ENCODE data around the gene C1orf94. TPM values are rescaled to one million over a fixed set of nuclear protein-coding genes. Genes with fewer than 3 reads are reported as not detected.

C1orf94 gene
- polyA plus RNA-seq, 1 experiment, result not detected

GRCh38 chr1:34250342-34250741, 73.6 kb downstream of the C1orf94 start:
- no peak overlapping the region for H3K4me3 ChIP-seq (ENCODE audit: low read depth, low read length)
- no peaks in the 10 kb centered on the region for H3K27me3 ChIP-seq (ENCODE audit: control insufficient read depth, insufficient read depth, low read length)
- ChIA-PET POLR2A (no interaction called here), CTCF (no interaction called here)
- no peak for DNase-seq (ENCODE audit: low read depth)
- TF ChIP-seq CTCF (IDR thresholded peaks at IDR 0.05; ENCODE audit: insufficient read depth, low read depth, low read length), result no peak
- no peaks in the 10 kb centered on the region for H3K36me3 ChIP-seq (ENCODE audit: control insufficient read depth, insufficient read depth, low read length)

- DNase-seq (ENCODE audit: low read depth), result no peak
- ChIA-PET CTCF (no interaction called here), POLR2A (no interaction called here)
- H3K36me3 ChIP-seq (ENCODE audit: control insufficient read depth, insufficient read depth, low read length), result no peaks in the 10 kb centered on the region
- no peak overlapping the region for H3K4me3 ChIP-seq (ENCODE audit: low read depth, low read length)
- TF ChIP-seq CTCF (IDR thresholded peaks at IDR 0.05; ENCODE audit: insufficient read depth, low read depth, low read length), result no peak
- H3K27me3 ChIP-seq (ENCODE audit: control insufficient read depth, insufficient read depth, low read length), result peaks cover 5% of the 10 kb centered on the region
Observed at GRCh38 chr1:34262023-34262853, 85.5 kb downstream of the C1orf94 start.

DNA sequence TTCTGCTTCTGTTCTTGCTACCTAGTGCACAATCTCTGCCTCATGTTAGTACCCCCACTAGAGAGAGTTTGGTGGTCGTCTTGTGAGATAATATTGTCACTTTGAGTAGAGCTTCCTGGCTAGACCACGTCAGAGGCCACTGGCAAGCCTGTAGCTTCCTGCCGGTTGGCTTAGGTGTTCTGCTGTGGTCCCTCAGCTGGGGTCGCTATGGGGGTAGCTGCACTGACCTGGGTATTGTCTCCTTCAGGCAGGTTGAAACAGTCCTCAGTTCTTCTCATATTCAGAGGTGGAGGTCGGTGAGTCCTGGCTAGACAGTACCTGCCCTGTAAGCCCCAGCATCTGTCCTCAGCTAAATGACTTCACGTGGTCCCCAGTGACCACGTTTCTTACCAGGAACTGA, 86.2 kb downstream of the C1orf94 start:
- DNase-seq (ENCODE audit: low read depth), result no peak
- no peak overlapping the region for H3K4me3 ChIP-seq (ENCODE audit: low read depth, low read length)
- H3K27me3 ChIP-seq (ENCODE audit: control insufficient read depth, insufficient read depth, low read length), result peaks cover 5% of the 10 kb centered on the region
- CTCF ChIA-PET, result no interaction called here
- no peaks in the 10 kb centered on the region for H3K36me3 ChIP-seq (ENCODE audit: control insufficient read depth, insufficient read depth, low read length)
- POLR2A ChIA-PET, result no interaction called here
- TF ChIP-seq CTCF (IDR thresholded peaks at IDR 0.05; ENCODE audit: insufficient read depth, low read depth, low read length), result no peak

DNA sequence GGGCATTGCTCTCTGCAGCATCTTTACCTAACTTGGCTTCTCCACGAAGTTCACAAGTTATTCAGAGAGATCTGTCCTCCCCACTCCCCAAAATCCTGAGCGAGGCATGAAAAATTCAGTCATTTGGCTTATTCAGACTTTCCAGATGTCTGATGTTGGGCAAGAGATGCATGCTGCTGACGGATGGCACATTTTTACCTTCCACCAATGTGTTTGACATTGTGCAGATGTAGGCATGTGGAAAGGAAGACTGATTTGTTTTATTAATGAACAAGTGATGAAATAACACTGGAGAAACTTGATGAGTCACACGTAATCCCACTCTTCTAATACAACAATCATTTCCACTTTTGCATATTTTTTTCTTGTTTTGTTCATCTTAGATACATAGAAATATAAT, 86.7 kb downstream of the C1orf94 start:
- Histone ChIP-seq H3K36me3 (ENCODE audit: control insufficient read depth, insufficient read depth, low read length) (no peaks in the 10 kb centered on the region), H3K4me3 (ENCODE audit: low read depth, low read length) (no peak overlapping the region), H3K27me3 (ENCODE audit: control insufficient read depth, insufficient read depth, low read length) (peaks cover 5% of the 10 kb centered on the region)
- POLR2A ChIA-PET, result no interaction called here
- TF ChIP-seq CTCF (IDR thresholded peaks at IDR 0.05; ENCODE audit: insufficient read depth, low read depth, low read length), result no peak
- CTCF ChIA-PET, result no interaction called here
- DNase-seq (ENCODE audit: low read depth), result no peak

- TF ChIP-seq CTCF (IDR thresholded peaks at IDR 0.05; ENCODE audit: insufficient read depth, low read depth, low read length), result no peak
- CTCF ChIA-PET, result no interaction called here
Observed at GRCh38 chr1:34265396-34265795, 88.7 kb downstream of the C1orf94 start.

More at GRCh38 chr1:34265396-34265795, 88.7 kb downstream of the C1orf94 start:
- Histone ChIP-seq H3K4me3 (ENCODE audit: low read depth, low read length) (no peak overlapping the region), H3K27me3 (ENCODE audit: control insufficient read depth, insufficient read depth, low read length) (peaks cover 5% of the 10 kb centered on the region), H3K36me3 (ENCODE audit: control insufficient read depth, insufficient read depth, low read length) (no peaks in the 10 kb centered on the region)
- no peak for DNase-seq (ENCODE audit: low read depth)
- POLR2A ChIA-PET, result no interaction called here
